Measurements from ENCODE around the gene NFATC3. TPM values are rescaled to one million over a fixed set of nuclear protein-coding genes. Genes with fewer than 3 reads are reported as not detected.
"Not testable (repeated sequence)": the region's sequence is repeated elsewhere in the genome, so short reads cannot be mapped to it uniquely, and the experiment has no call there.

Gene NFATC3
- total RNA-seq, 1 experiment from 2014 or later: 4.6 TPM

GRCh38 chr16:68096491-68096890 is 11.3 kb downstream of the NFATC3 start:
- H3K9me3 ChIP-seq: no peaks in the 10 kb centered on the region
- DNase-seq: no peak
- H3K27me3 ChIP-seq: no peaks in the 10 kb centered on the region
- no peaks in the 10 kb centered on the region for H3K36me3 ChIP-seq
- no peak overlapping the region for H3K4me3 ChIP-seq

DNA sequence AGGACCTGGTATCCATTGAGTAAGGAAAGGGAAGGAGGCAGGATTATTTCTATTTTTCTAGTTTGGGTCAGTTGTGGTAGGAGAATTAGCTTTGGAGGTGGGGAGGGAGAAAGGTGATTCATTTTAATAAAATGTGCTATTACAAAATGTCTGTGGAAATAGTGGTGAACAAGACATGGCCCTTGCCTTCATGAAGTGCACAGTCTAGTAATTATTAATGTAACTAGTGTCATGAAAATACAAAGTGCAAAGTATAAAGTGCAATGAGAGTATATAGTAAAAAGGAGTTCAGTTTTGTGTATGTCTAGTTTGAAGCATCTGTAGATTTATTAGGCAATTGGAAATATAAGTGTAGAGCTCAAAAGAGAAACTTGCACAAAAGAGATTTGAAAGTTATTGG is 11.9 kb downstream of the NFATC3 start:
- no peak overlapping the region for H3K4me3 ChIP-seq
- DNase-seq: no peak
- H3K27me3 ChIP-seq: no peaks in the 10 kb centered on the region
- H3K36me3 ChIP-seq: no peaks in the 10 kb centered on the region
- H3K9me3 ChIP-seq: no peaks in the 10 kb centered on the region

GRCh38 chr16:68097895-68098294 is 12.7 kb downstream of the NFATC3 start:
- Histone ChIP-seq H3K36me3 (no peaks in the 10 kb centered on the region), H3K4me3 (no peak overlapping the region), H3K27me3 (no peaks in the 10 kb centered on the region), H3K9me3 (no peaks in the 10 kb centered on the region)
- no peak for DNase-seq

DNA sequence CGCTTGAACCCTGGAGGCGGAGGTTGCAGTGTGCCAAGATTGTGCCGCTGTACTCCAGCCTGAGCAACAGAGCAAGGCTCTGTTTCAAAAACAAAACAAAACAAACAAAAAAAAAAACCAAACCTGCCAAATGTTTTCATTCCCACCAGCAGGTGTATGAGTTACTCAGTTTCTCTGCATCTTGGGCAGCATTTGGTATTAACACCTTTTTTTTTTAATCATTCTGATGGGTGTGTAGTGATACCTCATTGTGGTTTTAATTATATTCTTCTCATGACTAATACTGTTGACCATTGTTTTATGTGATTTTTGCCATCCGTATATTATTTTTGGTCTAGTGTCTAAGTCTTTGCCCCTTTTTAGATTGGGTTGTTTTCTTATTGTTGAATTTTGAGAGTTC is 15.3 kb downstream of the NFATC3 start:
- DNase-seq: no peak
- no peaks in the 10 kb centered on the region for H3K27me3 ChIP-seq
- no peaks in the 10 kb centered on the region for H3K36me3 ChIP-seq

GRCh38 chr16:68105611-68106010 is 20.4 kb downstream of the NFATC3 start:
- DNase-seq: no peak
- no peak overlapping the region for H3K4me3 ChIP-seq
- H3K36me3 ChIP-seq: no peaks in the 10 kb centered on the region
- peaks cover under 1% of the 10 kb centered on the region; the same call in 1 of the 2 replicates for H3K9me3 ChIP-seq
- H3K27me3 ChIP-seq: no peaks in the 10 kb centered on the region

More for the DNA sequence above, 15.3 kb downstream of the NFATC3 start:
- H3K9me3 ChIP-seq: no peaks in the 10 kb centered on the region
- H3K4me3 ChIP-seq: no peak overlapping the region

- H3K27me3 ChIP-seq, H3K36me3 ChIP-seq, DNase-seq, H3K4me3 ChIP-seq: not testable (repeated sequence)
- H3K9me3 ChIP-seq: peaks cover 11% of the 10 kb centered on the region; the same call in 1 of the 2 replicates
These were observed 22.2 kb downstream of the NFATC3 start for GRCh38 chr16:68107230-68107928.

- H3K27me3 ChIP-seq, H3K4me3 ChIP-seq, DNase-seq, H3K36me3 ChIP-seq: not testable (repeated sequence)
- H3K9me3 ChIP-seq: peaks cover 11% of the 10 kb centered on the region; the same call in 1 of the 2 replicates
These were observed 24.0 kb downstream of the NFATC3 start for GRCh38 chr16:68109156-68109555.

GRCh38 chr16:68110611-68111010 is 25.4 kb downstream of the NFATC3 start:
- not testable (repeated sequence) for H3K4me3 ChIP-seq, H3K27me3 ChIP-seq, DNase-seq, H3K36me3 ChIP-seq
- H3K9me3 ChIP-seq: peaks cover 11% of the 10 kb centered on the region; the same call in 1 of the 2 replicates

DNA sequence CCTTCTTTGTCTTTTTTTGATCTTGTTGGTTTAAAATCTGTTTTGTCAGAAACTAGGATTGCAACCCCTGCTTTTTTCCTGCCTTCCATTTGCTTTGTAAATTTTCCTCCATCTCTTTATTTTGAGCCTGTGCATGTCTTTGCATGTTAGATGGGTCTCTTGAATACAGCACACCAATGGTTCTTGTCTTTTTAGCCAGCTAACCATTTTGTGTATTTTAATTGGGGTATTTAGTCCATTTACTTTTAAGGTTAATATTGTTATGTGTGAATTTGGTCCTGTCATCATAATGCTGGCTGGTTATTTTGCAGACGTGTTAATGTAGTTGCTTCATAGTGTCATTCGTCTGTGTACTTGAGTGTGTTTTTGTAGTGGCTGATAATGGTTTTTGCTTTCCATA is 26.2 kb downstream of the NFATC3 start:
- H3K9me3 ChIP-seq: peaks cover 11% of the 10 kb centered on the region; the same call in 1 of the 2 replicates
- no peak for DNase-seq
- H3K27me3 ChIP-seq: no peaks in the 10 kb centered on the region
- H3K36me3 ChIP-seq: no peaks in the 10 kb centered on the region
- H3K4me3 ChIP-seq: no peak overlapping the region

GRCh38 chr16:68113059-68113761 is 28.0 kb downstream of the NFATC3 start:
- Histone ChIP-seq H3K36me3 (no peaks in the 10 kb centered on the region), H3K4me3 (no peak overlapping the region), H3K9me3 (peaks cover 11% of the 10 kb centered on the region; the same call in 1 of the 2 replicates), H3K27me3 (no peaks in the 10 kb centered on the region)
- DNase-seq: no peak

GRCh38 chr16:68113765-68114240 is 28.6 kb downstream of the NFATC3 start:
- DNase-seq: no peak
- Histone ChIP-seq H3K36me3 (no peaks in the 10 kb centered on the region), H3K27me3 (no peaks in the 10 kb centered on the region), H3K4me3 (no peak overlapping the region), H3K9me3 (peaks cover 11% of the 10 kb centered on the region; the same call in 1 of the 2 replicates)

DNA sequence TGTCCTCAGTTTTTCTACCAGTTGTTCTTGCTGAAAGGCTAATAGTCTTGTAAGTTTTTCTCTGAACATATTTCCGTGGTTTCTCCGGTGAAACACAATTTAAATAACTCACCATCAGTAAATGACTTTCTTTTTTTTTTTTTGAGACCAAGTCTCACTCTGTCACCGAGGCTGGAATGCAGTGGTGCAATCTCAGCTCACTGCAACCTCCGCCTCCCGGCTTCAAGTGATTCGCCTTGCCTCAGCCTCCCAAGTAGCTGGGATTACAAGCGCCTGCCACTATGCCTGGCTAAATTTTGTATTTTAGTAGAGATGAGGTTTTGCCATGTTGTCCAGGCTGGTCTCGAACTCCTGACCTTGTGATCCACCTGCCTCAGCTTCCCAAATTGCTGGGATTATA is 29.8 kb downstream of the NFATC3 start:
- not testable (repeated sequence) for DNase-seq, H3K27me3 ChIP-seq, H3K36me3 ChIP-seq, H3K4me3 ChIP-seq
- peaks cover 11% of the 10 kb centered on the region; the same call in 1 of the 2 replicates for H3K9me3 ChIP-seq

DNA sequence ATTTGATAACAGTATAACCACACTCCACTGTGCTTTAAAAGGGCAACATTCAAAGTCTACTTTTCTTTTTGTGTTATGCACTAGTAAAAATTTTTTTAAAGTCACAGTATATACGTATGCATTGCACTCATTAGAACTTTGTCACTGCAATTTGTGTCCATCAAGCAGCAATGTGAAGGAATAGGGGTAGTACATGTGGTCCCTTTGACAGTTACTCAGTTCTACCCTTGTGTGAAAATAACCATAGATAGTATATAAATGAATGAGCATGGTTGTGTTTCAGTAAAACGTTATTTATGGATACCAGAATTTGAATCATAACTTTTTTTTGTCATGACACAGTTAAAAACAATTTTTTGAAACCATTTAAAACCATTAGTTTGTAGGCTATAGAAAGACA is 30.7 kb downstream of the NFATC3 start:
- peaks cover 8% of the 10 kb centered on the region; the same call in 1 of the 2 replicates for H3K9me3 ChIP-seq
- no peak for DNase-seq

GRCh38 chr16:68116256-68116867 is 31.2 kb downstream of the NFATC3 start:
- DNase-seq: no peak
- H3K36me3 ChIP-seq: no peaks in the 10 kb centered on the region
- no peak overlapping the region for H3K4me3 ChIP-seq
- H3K9me3 ChIP-seq: peaks cover 4% of the 10 kb centered on the region; the same call in 1 of the 2 replicates
- no peaks in the 10 kb centered on the region for H3K27me3 ChIP-seq

More for the DNA sequence above, 30.7 kb downstream of the NFATC3 start:
- H3K4me3 ChIP-seq: no peak overlapping the region
- no peaks in the 10 kb centered on the region for H3K27me3 ChIP-seq
- H3K36me3 ChIP-seq: no peaks in the 10 kb centered on the region

GRCh38 chr16:68117884-68118283 is 32.7 kb downstream of the NFATC3 start:
- H3K36me3 ChIP-seq: no peaks in the 10 kb centered on the region
- no peaks in the 10 kb centered on the region for H3K27me3 ChIP-seq
- no peak overlapping the region for H3K4me3 ChIP-seq
- no peaks in the 10 kb centered on the region for H3K9me3 ChIP-seq
- DNase-seq: no peak

DNA sequence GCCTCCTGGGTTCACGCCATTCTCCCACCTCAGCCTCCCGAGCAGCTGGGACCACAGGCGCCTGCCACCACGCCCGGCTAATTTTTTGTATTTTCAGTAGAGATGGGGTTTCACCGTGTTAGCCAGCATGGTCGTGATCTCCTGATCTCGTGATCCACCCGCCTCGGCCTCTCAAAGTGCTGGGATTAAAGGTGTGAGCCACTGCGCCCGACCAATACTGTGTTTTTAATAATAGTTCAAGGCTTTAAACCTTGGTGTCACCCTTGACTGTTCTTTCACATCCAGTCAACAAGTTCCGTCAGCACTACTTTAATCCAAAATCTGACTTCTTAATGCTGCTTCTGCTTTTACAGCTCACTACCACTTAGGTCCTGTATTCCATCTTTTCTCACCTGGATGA is 33.8 kb downstream of the NFATC3 start:
- not testable (repeated sequence) for H3K4me3 ChIP-seq, DNase-seq, H3K9me3 ChIP-seq, H3K36me3 ChIP-seq, H3K27me3 ChIP-seq

- H3K36me3 ChIP-seq, H3K27me3 ChIP-seq, H3K9me3 ChIP-seq, DNase-seq, H3K4me3 ChIP-seq: not testable (repeated sequence)
These were observed 35.3 kb downstream of the NFATC3 start for GRCh38 chr16:68120496-68120895.
